ENCODE data around the gene UBE3C.

DNA sequence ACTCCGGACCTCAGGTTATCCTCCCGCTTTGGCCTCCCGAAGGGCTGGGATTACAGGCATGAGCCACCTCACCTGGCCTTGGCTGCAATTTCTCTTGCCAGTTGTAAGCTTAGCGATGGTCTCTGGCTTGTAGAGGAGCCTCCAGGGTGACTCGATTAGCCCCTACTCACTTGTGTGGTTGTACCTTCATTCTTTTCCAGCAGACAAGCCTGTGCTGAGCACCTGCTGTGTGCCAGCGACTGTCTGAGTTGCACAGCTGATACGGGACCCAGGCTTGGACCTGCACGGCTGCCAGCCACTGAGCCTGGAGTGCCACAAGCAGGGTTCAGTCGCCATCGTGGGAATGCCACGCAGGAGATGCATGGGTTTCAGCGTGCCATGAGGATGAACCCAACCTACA is 156.0 kb downstream of the UBE3C start:
- no peak for TF ChIP-seq EZH2 (IDR thresholded peaks at IDR 0.05; ENCODE audit: insufficient read depth, poor library complexity, severe bottlenecking)
- no peak for TF ChIP-seq EZH2phosphoT487 (IDR thresholded peaks at IDR 0.05; ENCODE audit: insufficient read depth, low read depth)
